Measurements from ENCODE around the gene LBHD1. TPM values are rescaled to one million over a fixed set of nuclear protein-coding genes. Genes with fewer than 3 reads are reported as not detected.

The LBHD1 gene
- total RNA-seq, 2 donors from 2014 or later, result 2.3 to 2.4 TPM

- H3K36me3 ChIP-seq, result peaks cover 68% of the 10 kb centered on the region
- H3K27me3 ChIP-seq, result no peaks in the 10 kb centered on the region
- TF ChIP-seq CTCF (IDR thresholded peaks at IDR 0.05), result no peak
- no peak for DNase-seq (ENCODE audit: low spot score)
- H3K4me3 ChIP-seq, result no peak overlapping the region
- H3K4me1 ChIP-seq, result peaks cover 0 to 43% of the 10 kb centered on the region in 2 donors
- H3K9me3 ChIP-seq, result no peaks in the 10 kb centered on the region
- peak overlapping the region; percentile 36 to 77 for H3K27ac ChIP-seq
Measured at GRCh38 chr11:62713343-62713742, 41.3 kb upstream of the LBHD1 start.

- peaks cover 63% of the 10 kb centered on the region for H3K36me3 ChIP-seq
Measured at GRCh38 chr11:62712861-62713260, 40.8 kb upstream of the LBHD1 start.

GRCh38 chr11:62712276-62712812 is 40.3 kb upstream of the LBHD1 start:
- H3K4me1 ChIP-seq, result peaks cover 0 to 48% of the 10 kb centered on the region in 2 donors
- no peak for TF ChIP-seq CTCF (IDR thresholded peaks at IDR 0.05)
- H3K9me3 ChIP-seq, result no peaks in the 10 kb centered on the region
- peaks cover 58% of the 10 kb centered on the region for H3K36me3 ChIP-seq
- peak overlapping the region; percentile 36 to 77 for H3K27ac ChIP-seq
- no peak overlapping the region for H3K4me3 ChIP-seq
- H3K27me3 ChIP-seq, result no peaks in the 10 kb centered on the region
- DNase-seq (ENCODE audit: low spot score), result no peak

More at GRCh38 chr11:62712861-62713260, 40.8 kb upstream of the LBHD1 start:
- no peak overlapping the region for H3K4me3 ChIP-seq
- peak overlapping the region; percentile 36 to 77 for H3K27ac ChIP-seq
- DNase-seq (ENCODE audit: low spot score), result no peak
- TF ChIP-seq CTCF (IDR thresholded peaks at IDR 0.05), result no peak
- H3K27me3 ChIP-seq, result no peaks in the 10 kb centered on the region
- no peaks in the 10 kb centered on the region for H3K9me3 ChIP-seq
- peaks cover 0 to 47% of the 10 kb centered on the region in 2 donors for H3K4me1 ChIP-seq

GRCh38 chr11:62710001-62710345 is 37.9 kb upstream of the LBHD1 start:
- peak overlapping the region; percentile 93 to 98 for H3K27ac ChIP-seq
- H3K4me1 ChIP-seq, result peaks cover 0 to 65% of the 10 kb centered on the region in 2 donors
- no peak for TF ChIP-seq CTCF (IDR thresholded peaks at IDR 0.05)
- H3K27me3 ChIP-seq, result no peaks in the 10 kb centered on the region
- no peak for DNase-seq (ENCODE audit: low spot score)
- peaks cover 34% of the 10 kb centered on the region for H3K36me3 ChIP-seq
- H3K9me3 ChIP-seq, result no peaks in the 10 kb centered on the region
- H3K4me3 ChIP-seq, result peak overlapping the region; percentile 57 to 61

GRCh38 chr11:62709247-62710000 is 37.4 kb upstream of the LBHD1 start:
- Histone ChIP-seq H3K27ac (peak overlapping the region; percentile 93 to 98), H3K36me3 (peaks cover 29% of the 10 kb centered on the region), H3K4me1 (peaks cover 0 to 61% of the 10 kb centered on the region in 2 donors), H3K9me3 (no peaks in the 10 kb centered on the region), H3K4me3 (peak overlapping the region; percentile 57 to 61), H3K27me3 (no peaks in the 10 kb centered on the region)
- TF ChIP-seq CTCF (IDR thresholded peaks at IDR 0.05), result peak in 1 of 2 donors; percentile 30
- peak; percentile 99 for DNase-seq (ENCODE audit: low spot score)
